HG02610 (cell line): ENCODE results near the gene TGFBR1.
A peak's percentile ranks its signal among the peaks of the same experiment; 100 is the strongest.

ENCODE experiments used
- ATAC-seq: cut with Tn5 transposase; IDR thresholded peaks from one replicate; pipeline ENCODE4 v1.9.1; 2021; ENCODE audit warnings: mild to moderate bottlenecking, moderate library complexity; ENCODE audit not compliant: unreplicated experiment

Gene TGFBR1

DNA sequence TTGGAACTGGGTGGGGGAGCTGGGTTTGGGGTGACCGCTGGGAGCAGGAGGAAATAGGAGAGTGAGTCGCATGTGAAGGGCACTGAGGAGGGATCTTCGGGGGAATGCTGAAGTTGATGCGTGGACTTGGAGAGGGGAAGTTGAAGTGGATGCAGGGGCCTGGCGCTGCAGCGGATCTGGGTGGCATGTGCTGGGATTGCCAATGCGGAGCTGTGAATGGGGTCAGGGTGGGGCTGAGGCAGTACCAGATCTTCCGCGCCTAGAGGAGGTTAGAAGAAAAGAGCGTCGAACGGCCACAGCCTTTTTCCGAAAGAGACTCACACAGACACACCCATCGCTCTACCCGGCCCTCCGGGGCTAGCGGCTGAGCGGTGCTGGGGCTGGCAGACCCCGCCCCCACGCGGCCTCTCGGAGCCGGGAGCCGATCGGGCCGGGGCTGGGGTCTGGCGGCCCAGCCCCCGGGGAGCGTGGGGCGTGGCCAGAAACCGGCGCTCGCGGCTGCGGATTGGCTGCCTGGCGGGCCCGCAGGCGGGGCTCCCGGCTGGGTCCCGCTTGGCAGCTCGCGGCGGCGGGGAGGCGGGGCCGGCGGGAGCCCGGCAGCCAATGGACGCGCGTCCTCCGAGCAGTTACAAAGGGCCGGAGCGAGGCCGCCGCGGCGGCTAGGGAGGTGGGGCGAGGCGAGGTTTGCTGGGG lies at the start of gene TGFBR1:
Gene TGFBR1 (plus strand): TSS at position 655 of the 693 bp plus-strand sequence. CDS start 93 bp downstream, outside the sequence.
- peak; percentile 91 for ATAC-seq

DNA sequence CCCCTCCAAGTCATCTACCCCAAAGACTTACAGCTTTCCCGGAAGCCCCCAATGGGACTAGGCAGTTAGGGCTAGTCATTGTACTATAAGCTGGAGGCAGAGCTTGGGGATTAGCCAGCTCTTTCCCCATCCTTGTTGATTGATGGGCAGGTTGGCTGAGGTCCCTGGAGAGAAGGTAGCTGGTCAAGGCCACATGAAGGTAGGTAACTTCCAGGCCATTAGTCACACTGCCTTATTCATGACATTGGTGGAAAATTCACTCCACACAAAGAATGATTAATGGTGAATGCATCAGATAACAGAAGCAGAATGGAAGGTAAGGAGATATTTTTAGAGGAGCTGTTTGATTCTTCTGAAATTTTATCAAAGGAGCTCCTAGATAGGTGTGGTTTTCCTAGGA lies 49.5 kb upstream of the TGFBR1 start:
- no peak for ATAC-seq

DNA sequence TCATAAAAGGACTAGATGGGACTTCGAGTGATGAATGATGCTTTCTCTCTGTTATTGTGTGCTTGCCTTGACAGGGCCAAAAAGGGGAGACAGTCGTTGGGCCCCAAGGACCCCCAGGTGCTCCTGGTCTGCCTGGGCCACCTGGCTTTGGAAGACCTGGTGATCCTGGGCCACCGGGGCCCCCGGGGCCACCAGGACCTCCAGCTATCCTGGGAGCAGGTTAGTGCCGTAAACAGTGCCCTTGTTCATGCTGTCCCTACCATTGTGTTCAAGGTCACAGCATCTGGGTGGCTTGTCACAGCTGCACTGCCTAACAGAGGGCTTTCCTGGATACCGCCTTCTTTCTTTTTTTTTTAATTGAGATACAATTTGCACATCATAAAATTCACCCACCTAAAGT lies 48.7 kb upstream of the TGFBR1 start:
- no peak for ATAC-seq

DNA sequence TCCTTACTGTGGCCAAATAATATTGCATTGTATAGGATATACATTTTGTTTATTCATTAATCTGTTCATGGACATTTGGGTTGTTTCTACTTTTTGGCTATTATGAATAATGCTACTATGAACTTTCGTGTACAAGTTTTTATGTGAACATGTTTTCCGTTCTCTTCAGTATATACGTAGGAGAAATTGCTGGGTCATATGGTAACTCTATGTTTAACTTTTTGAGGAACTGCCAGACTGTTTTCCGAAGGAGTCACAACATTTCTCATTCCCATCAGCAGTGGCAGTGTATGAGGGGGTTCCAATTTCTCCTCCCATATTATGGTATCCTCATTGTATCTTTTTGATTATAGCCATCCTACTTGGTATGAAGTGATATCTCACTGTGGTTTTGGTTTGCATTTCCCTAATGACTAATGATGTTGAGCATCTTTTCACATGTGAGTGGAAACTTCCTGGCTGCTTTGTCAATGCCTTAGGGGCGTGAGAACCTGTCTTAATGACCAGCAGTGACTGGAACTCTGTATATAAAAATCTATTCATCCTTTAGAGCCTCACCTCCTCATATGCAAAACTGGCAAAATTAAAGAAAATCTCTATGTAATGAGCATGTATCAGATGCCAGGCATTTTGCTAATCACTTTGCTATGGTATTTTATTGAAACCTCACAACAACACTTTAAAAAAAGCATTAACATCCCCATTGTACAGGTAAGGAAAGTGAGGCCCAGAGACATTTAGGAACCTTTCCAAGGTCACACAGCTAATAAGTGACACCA lies 47.8 kb upstream of the TGFBR1 start:
- no peak for ATAC-seq

DNA sequence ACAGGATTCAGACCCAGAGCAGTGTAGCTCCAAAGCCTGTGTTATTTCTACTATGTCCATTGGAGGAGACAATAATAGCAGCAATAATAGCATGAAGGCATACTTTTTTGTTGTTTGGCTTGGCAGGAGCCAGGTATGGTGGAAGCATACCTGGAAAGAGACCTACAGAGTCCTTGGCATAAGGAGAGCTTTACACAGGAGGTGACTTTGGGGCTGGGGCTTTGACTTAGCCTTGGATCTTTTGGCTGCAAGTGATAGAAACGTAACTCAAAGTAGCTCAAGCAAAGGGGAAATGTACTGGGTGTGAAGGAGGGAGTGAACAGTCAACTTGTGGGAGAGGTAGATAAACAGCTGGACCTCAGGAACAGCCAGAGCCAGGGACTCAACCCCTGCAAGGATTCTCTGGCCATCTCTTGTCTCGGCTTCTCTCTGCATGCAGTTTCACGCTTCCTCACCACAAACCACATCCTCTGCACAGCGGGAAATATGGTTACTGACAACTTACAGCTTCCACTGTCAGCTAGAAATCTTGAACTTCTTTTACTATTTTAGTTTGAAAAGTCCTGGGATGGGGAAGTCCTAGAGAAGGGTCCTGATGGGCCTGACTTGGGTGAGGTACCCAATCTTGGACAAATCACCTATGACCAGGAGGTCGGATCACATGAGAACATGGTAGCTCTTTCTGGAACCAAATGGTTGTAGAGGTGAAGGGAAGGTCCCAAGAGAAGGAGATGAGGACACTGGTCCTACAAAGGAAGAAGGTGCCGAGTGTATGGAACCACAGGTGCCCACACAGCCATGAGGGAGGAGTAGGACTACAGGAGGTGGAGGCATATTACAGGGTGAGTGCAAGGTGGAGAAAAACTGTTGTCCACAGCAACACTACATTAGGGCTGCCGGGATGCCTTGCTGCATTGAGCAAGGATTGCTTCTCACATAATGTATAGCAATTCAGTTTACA lies 47.0 kb upstream of the TGFBR1 start:
- peak; percentile 62 for ATAC-seq

DNA sequence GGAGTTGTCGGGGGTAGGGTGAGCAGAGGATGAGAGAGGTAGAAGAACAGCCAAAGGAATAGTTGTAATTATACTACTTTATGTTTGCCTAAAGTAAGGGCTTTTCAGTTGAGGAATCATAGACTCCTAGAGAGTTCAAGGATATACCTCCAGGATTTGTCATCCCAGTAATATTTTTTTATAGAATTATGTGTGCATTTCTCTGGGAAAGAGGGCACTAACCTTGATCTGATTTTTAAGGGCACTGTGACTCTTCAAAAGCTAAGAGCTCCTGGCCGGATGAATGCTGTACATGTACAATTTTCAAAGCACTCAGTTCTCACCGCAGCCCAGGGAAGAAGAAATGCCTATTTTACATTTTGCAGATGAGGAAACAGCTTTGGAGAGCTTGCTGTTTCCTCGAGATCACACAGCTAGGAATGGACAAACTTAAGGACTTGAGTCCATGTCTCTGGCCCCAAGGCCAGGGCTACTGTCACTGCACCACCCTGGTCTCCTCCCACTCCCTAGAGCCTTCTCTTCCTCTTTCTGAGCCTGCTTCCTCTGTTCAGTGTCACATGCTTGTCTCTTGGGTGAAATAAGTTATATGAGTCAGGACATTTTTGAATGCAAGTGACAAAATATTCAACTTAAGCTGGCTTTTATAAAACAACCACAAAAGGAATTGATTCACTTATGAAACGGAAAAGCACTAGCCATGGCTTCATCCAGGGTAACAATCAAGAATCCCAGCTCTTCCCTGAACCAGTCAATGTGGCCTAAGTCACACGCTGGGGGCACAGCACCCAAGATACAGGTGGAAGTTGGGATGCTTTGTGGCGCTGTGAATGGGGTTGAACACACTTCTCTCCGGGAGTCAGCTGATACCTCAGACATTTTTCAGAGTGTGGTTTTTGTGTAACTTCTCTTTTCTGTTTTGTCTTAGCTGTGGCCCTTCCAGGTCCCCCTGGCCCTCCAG lies 45.7 kb upstream of the TGFBR1 start:
- ATAC-seq: peak; percentile 81

DNA sequence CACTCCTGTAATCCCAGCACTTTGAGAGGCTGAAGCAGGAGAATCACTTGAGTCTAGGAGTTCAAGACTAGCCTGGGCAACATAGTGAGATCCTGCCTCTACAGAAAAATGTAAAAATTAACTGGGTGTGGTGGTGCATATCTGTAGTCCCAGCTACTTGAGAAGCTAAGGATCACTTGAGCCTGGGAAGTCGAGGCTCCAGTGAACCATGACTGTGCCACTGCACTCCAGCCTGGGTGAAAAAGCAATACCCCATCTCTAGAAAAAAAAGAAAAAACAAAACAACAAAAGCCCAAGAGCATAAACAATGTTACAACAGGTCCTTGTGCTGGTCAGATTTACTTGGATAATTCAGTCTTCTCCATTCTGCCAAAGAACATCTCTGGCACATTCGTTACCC lies 44.3 kb upstream of the TGFBR1 start:
- no peak for ATAC-seq

DNA sequence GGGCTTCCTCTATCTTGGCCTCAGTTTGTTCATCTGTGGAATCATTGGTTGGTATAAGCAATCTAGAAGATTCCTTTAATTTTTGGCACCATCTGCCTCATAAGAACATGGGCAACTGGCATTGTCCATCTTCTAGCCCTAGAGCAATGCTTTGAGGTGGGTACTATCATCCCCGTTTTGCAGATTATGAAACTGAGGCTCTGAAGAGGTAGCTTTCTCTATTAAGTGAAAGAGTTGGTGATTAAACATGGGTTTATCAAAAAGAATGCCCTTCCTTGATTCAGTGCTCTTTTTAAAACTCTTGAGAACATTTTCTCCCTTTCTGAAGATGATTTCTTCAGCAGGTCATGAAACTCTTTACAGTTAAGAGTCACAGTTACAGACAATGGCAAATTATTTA lies 42.4 kb upstream of the TGFBR1 start:
- ATAC-seq: no peak

DNA sequence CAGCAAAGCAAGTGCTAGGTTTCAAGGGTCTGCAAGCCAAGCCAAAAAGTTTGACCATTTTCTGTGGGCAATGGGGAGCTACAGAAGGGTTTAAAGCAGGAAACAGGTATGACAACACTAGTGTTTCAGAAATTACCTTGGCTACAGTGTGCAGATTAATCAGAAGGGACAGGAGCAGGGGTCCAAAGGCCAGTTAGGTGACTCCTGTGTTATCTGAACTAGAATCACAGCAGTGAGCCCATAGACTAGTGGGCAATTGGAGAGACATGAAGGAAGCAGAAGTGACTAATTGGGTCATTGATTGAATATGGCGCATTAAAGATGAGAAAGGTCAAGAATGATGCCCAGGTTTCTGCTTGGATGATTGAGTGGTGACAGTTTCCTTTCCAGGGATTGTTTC lies 41.4 kb upstream of the TGFBR1 start:
- ATAC-seq: no peak

DNA sequence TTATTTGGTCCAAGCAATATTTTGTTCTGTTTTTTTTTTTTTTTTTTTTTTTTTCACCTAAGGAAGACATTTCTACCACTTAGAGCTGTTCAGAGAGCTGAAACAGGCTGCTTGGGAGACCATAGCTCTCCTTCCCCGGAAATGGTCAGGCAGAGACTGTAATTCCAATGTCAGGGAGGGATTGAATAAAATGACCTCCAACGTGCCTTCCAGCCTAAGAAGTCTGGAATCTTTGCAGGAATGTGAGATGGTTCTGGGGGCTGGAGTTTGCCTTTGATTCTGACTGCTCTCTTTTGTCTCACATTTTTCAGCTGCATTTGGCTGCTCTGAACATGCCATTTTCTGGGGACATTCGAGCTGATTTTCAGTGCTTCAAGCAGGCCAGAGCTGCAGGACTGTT lies 38.3 kb upstream of the TGFBR1 start:
- no peak for ATAC-seq

DNA sequence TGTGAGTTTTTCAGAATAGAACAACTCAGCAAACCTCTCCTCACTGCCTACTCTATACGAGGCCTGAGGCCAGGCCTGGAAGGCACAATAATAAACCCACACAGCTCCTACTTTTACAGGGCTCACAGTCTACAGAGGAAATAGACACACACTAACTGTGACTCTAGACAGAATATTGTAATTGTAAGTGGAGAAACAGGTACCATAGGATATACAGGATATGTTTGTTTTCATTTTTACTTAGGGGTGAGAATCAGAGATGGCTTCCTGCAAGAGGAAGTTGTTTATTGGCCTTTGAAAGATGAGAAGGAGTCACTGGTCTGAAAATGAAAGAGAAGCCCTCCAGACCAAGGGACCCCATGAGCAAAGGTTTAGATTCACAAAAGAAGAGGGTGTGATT lies 35.8 kb upstream of the TGFBR1 start:
- no peak for ATAC-seq

DNA sequence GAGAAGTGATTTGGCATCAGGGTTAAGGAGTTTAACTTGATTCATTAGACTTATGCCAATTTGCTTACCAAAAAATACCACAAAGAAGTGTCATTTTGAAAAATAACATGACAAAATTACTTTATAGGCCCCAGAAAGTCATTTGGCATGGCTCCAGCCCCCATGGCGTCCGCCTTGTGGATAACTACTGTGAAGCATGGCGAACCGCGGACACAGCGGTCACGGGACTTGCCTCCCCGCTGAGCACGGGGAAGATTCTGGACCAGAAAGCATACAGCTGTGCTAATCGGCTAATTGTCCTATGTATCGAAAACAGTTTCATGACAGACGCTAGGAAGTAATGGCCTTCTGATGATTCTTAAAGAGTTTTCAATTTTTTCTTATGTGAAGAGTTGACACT lies 35.4 kb upstream of the TGFBR1 start:
- ATAC-seq: no peak

DNA sequence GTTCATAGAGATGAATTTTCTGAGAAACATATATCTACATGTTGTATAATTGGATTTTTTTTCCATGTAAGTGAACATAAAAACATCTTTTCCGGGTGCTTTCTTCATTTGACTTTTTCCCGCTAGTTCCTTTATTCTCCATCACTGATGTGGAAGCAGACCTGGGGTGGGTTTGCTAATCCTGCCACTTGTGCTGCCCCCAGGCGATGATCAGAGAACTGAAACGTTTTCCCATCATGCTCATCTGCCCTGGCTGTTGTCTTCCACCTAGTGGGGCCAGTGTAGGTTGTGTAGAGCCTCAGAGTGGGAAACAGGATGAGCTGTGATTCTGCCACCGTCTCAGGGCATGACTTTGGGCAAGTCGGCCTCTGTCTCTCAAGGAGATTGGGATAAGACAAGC lies 34.2 kb upstream of the TGFBR1 start:
- no peak for ATAC-seq

DNA sequence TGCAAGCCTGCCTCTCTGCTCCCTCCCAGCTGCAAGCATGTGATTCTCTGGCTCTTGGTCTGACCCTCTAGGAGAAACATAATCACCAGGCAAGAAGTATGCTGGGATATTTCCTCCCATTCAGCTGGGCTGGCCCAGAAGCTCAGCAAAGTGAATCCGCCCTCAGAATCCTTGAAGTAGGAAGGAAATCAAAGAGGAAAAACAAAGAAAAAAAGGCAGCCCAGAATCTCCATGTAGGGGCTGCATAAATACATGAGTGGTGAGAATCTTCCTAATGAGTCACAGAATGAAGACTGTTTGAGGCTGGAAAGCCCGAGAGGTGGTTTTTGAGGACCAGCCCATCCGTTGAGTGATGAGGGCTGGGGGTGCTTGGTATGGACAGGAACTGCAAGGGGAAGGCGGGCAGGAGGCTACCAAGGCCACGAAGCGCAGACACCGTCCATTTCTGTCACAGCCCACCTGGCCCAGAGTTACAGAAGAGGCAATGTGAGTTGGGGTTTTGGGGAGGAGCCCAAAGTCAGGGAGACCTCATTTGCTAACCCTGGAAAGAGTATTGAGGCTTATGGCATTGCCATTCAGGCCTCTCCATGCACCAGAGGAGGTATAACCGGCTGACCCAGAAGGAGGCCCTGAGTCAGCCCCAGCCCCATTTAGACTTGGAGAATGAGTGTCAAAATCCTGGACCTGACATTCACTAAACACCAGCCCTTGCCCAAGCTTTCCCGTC lies 33.4 kb upstream of the TGFBR1 start:
- no peak for ATAC-seq

DNA sequence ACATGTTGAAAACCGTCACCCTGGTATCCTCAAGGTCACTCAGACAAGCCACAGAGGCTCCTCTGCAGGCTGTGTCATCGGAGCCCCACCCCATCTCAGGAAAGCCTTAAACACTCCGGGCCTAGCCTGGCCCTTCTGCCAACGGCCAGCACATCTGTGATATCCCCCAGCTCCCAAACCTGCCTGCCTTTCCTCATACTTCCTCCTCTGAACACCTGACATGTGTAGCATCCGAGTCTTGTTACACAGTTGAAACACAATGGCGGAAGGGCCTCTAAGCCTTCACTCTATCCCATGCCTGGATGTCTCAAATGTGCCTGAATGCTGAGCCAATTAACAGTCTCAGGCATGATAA lies 32.9 kb upstream of the TGFBR1 start:
- ATAC-seq: no peak

DNA sequence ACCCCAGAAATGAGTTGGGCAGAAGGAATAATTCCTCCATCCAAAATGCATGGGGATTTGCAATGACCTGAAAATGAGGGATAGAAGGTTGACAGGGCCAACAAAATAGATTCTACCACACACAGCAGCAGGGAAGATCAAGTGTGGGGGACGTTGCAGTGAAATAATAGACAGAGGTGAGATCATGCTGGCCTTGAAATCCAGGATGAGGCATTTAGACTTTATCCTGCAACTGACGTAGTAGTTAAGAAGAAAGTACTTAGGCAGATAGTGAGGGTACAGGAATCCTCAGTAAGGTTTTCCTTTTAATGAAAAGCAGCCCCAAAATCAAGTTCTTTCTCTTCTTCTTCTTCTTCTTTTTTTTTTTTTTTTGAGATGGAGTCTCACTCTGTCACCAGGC lies 31.6 kb upstream of the TGFBR1 start:
- ATAC-seq: no peak

DNA sequence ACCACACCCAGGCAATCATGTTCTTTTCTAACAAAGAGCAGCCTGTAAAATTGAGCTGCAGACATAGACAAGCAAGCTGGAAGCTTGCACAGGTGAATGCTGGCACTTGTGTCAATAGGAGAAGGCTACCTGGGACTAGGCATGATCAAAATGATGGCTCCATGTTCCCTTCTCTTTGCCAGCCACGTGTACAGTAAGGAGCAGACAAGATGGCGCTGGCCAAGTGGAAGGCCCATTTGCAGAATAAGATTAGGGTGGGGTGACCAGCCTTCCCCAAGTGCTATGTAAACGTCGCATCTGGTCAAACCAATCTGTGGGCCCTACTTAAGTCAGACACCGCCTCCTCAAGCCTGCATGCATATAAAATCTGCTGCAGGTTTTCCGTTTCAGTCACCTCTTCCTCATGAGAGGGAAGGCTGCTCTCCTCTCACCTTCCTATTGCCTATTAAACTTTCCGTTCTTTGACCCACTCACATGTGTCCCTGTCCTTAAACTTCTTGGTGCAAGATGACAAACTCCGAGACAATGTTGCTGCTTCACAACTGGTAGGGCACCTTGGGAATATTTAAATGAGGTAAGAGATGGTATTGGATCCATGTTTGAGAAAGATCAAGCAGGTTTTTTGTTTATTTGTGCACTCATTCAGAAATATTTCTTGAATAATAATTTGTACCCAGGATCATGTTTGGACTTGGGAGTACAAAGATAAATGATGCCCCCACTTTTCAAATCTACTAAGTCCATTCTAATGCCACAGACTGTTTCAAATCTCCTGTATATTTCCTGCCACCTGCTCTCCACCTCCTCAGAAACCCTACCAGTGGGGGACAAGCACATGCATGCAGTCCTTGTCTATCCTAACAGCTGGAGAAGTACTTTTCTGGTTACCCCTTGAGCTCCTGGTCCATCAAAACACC lies 30.7 kb upstream of the TGFBR1 start:
- no peak for ATAC-seq

DNA sequence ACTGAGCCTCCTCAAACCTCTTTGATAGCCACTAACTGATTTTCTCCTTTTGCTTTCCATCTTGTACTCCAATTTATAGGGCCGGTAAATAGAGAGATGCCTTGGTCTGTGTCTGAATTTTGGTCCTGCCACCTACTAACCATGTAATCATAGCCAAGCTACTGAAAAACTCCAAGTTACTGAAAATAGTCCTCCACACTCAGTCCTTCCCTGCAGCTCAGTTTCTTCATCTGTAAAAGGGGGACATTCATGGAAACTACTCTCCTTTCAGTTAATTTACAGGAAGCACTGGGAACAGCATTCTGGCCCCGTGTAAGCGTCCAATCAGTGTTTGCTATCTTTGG lies 30.0 kb upstream of the TGFBR1 start:
- ATAC-seq: no peak
